HEK293 (cell line): Measurements from ENCODE around the gene PPARGC1A.

ENCODE experiments used
- YY1 ChIP-seq: fragments of 450-650 bp; formaldehyde crosslinking; IDR thresholded peaks from 2 replicates; pipeline ENCODE4 v1.5.1; 2018; ENCODE audit warnings: missing biosample characterization, missing genetic modification characterization
- ZFHX2 ChIP-seq: fragments of 450-650 bp; formaldehyde crosslinking; conservative IDR thresholded peaks from 2 replicates; pipeline ENCODE4 v1.5.1; 2016; ENCODE audit warnings: missing biosample characterization, missing genetic modification characterization
- ZNF114 ChIP-seq: fragments of 450-650 bp; formaldehyde crosslinking; IDR thresholded peaks from 2 replicates; pipeline ENCODE4 v1.5.0; 2017; ENCODE audit warnings: missing biosample characterization, missing genetic modification characterization
- ZNF19 ChIP-seq: fragments of 450-650 bp; formaldehyde crosslinking; IDR thresholded peaks from 2 replicates; pipeline ENCODE4; 2016; ENCODE audit warnings: missing biosample characterization, missing genetic modification characterization, low read depth
- ZNF324 ChIP-seq: fragments of 450-650 bp; formaldehyde crosslinking; IDR thresholded peaks from 2 replicates; pipeline ENCODE4 v1.5.1; 2016; ENCODE audit warnings: missing biosample characterization, missing genetic modification characterization
- TF ChIP-seq, protein P1 (sequence below): fragments of 450-650 bp; formaldehyde crosslinking; IDR thresholded peaks from 2 replicates; pipeline ENCODE4 v1.5.1; 2016; ENCODE audit warnings: missing biosample characterization, missing genetic modification characterization
- TF ChIP-seq, protein P2 (sequence below): fragments of 450-650 bp; formaldehyde crosslinking; conservative IDR thresholded peaks from 2 replicates; pipeline ENCODE4 v1.5.1; 2016; ENCODE audit warnings: low read depth, missing biosample characterization, missing genetic modification characterization
- TF ChIP-seq, protein P3 (sequence below): fragments of 450-650 bp; formaldehyde crosslinking; IDR thresholded peaks from 2 replicates; pipeline ENCODE4 v1.5.1; 2016; ENCODE audit warnings: missing biosample characterization, missing genetic modification characterization
- TF ChIP-seq, protein P4 (sequence below): fragments of 450-650 bp; formaldehyde crosslinking; IDR thresholded peaks from 2 replicates; pipeline ENCODE4 v1.5.1; 2016; ENCODE audit warnings: missing biosample characterization, missing genetic modification characterization

DNA sequence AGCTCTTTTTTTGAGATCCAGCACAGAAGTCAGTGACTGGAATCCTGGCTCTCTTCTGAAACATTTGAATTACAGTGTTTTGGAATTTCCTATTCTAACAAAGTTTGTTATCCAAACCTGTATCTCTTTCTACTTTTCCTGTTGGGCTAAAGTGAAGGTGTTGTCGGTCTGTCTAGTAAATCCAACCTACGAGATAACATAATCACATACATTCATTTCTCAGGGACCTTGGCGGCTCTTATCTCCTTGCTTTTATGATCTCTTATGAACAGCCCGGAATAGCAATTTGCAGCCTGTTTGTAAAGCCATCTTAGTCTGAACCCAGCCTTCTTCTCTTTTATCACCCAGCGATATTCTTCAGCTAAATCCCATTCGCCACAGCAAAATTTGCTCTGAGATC lies 14.5 kb downstream of the PPARGC1A start:
- TF ChIP-seq, protein P1, sequence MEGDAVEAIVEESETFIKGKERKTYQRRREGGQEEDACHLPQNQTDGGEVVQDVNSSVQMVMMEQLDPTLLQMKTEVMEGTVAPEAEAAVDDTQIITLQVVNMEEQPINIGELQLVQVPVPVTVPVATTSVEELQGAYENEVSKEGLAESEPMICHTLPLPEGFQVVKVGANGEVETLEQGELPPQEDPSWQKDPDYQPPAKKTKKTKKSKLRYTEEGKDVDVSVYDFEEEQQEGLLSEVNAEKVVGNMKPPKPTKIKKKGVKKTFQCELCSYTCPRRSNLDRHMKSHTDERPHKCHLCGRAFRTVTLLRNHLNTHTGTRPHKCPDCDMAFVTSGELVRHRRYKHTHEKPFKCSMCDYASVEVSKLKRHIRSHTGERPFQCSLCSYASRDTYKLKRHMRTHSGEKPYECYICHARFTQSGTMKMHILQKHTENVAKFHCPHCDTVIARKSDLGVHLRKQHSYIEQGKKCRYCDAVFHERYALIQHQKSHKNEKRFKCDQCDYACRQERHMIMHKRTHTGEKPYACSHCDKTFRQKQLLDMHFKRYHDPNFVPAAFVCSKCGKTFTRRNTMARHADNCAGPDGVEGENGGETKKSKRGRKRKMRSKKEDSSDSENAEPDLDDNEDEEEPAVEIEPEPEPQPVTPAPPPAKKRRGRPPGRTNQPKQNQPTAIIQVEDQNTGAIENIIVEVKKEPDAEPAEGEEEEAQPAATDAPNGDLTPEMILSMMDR, result no peak
- no peak for TF ChIP-seq ZNF19 (tag by site-specific recombination)
- no peak for TF ChIP-seq ZNF324 (tag by site-specific recombination)
- TF ChIP-seq, protein P2, sequence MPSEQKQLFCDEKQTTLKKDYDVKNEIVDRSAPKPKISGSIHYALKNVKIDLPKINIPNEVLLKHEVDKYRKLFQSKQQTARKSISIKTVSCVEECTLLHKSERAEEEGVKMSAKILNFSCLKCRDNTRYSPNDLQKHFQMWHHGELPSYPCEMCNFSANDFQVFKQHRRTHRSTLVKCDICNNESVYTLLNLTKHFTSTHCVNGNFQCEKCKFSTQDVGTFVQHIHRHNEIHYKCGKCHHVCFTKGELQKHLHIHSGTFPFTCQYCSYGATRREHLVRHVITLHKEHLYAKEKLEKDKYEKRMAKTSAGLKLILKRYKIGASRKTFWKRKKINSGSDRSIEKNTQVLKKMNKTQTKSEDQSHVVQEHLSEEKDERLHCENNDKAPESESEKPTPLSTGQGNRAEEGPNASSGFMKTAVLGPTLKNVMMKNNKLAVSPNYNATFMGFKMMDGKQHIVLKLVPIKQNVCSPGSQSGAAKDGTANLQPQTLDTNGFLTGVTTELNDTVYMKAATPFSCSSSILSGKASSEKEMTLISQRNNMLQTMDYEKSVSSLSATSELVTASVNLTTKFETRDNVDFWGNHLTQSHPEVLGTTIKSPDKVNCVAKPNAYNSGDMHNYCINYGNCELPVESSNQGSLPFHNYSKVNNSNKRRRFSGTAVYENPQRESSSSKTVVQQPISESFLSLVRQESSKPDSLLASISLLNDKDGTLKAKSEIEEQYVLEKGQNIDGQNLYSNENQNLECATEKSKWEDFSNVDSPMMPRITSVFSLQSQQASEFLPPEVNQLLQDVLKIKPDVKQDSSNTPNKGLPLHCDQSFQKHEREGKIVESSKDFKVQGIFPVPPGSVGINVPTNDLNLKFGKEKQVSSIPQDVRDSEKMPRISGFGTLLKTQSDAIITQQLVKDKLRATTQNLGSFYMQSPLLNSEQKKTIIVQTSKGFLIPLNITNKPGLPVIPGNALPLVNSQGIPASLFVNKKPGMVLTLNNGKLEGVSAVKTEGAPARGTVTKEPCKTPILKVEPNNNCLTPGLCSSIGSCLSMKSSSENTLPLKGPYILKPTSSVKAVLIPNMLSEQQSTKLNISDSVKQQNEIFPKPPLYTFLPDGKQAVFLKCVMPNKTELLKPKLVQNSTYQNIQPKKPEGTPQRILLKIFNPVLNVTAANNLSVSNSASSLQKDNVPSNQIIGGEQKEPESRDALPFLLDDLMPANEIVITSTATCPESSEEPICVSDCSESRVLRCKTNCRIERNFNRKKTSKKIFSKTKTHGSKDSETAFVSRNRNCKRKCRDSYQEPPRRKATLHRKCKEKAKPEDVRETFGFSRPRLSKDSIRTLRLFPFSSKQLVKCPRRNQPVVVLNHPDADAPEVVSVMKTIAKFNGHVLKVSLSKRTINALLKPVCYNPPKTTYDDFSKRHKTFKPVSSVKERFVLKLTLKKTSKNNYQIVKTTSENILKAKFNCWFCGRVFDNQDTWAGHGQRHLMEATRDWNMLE (tag by site-specific recombination), result no peak
- no peak for TF ChIP-seq ZFHX2 (tag by site-specific recombination)
- TF ChIP-seq, protein P3, sequence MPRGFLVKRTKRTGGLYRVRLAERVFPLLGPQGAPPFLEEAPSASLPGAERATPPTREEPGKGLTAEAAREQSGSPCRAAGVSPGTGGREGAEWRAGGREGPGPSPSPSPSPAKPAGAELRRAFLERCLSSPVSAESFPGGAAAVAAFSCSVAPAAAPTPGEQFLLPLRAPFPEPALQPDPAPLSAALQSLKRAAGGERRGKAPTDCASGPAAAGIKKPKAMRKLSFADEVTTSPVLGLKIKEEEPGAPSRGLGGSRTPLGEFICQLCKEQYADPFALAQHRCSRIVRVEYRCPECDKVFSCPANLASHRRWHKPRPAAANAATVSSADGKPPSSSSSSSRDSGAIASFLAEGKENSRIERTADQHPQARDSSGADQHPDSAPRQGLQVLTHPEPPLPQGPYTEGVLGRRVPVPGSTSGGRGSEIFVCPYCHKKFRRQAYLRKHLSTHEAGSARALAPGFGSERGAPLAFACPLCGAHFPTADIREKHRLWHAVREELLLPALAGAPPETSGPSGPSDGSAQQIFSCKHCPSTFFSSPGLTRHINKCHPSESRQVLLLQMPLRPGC, result no peak
- TF ChIP-seq, protein P4, sequence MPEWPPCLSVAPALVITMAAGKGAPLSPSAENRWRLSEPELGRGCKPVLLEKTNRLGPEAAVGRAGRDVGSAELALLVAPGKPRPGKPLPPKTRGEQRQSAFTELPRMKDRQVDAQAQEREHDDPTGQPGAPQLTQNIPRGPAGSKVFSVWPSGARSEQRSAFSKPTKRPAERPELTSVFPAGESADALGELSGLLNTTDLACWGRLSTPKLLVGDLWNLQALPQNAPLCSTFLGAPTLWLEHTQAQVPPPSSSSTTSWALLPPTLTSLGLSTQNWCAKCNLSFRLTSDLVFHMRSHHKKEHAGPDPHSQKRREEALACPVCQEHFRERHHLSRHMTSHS (tag by site-specific recombination), result no peak
- no peak for TF ChIP-seq YY1 (tag by site-specific recombination)
- no peak for TF ChIP-seq ZNF114 (tag by site-specific recombination)
